ENCODE data around the gene SLC35E4.

The SLC35E4 gene

DNA sequence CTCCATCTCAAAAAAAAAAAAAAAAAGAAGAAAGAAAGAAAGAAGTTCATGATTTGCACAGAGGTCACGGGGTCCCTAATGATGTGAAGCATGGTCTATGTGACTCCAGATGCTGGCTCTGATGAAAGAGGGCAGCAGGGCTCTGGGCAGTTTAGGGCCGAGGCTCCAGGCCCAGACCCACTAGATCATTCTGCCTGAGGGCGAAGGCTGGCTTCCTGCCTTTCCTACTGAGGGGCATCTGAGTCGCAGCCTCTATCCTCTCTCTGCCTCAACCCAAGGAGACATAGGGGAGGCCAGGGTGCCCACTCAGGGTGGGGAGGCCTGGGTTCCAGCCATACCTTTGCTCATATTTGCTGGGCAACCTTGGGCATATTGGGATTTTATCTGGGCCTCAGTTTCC, 4.8 kb downstream of the SLC35E4 start:
- H3K4me3 Mint-ChIP-seq, result no peak overlapping the region
- H3K36me3 Mint-ChIP-seq (ENCODE audit: low read depth), result peaks cover 4% of the 10 kb centered on the region
- H3K27ac Mint-ChIP-seq, result no peak overlapping the region
- peaks cover 17% of the 10 kb centered on the region for H3K4me1 Mint-ChIP-seq
- no peak for TF ChIP-seq CTCF (IDR thresholded peaks at IDR 0.05; ENCODE audit: unreplicated experiment in 3 of 3)
- H3K9me3 Mint-ChIP-seq, result no peaks in the 10 kb centered on the region
- H3K27me3 Mint-ChIP-seq (ENCODE audit: low read depth), result peaks cover 9% of the 10 kb centered on the region

- H3K4me3 Mint-ChIP-seq, result no peak overlapping the region
- no peak for TF ChIP-seq CTCF (IDR thresholded peaks at IDR 0.05; ENCODE audit: unreplicated experiment in 3 of 3)
- H3K36me3 Mint-ChIP-seq (ENCODE audit: low read depth), result peaks cover 4% of the 10 kb centered on the region
- H3K27ac Mint-ChIP-seq, result no peak overlapping the region
- no peaks in the 10 kb centered on the region for H3K9me3 Mint-ChIP-seq
- peaks cover 9% of the 10 kb centered on the region for H3K27me3 Mint-ChIP-seq (ENCODE audit: low read depth)
- peaks cover 15% of the 10 kb centered on the region for H3K4me1 Mint-ChIP-seq
Measured at GRCh38 chr22:30640839-30641430, 5.4 kb downstream of the SLC35E4 start.

GRCh38 chr22:30643055-30643875, 7.7 kb downstream of the SLC35E4 start:
- H3K27ac Mint-ChIP-seq, result no peak overlapping the region
- no peak overlapping the region for H3K4me3 Mint-ChIP-seq
- H3K36me3 Mint-ChIP-seq (ENCODE audit: low read depth), result peaks cover 4% of the 10 kb centered on the region
- no peaks in the 10 kb centered on the region for H3K9me3 Mint-ChIP-seq
- peaks cover 9% of the 10 kb centered on the region for H3K27me3 Mint-ChIP-seq (ENCODE audit: low read depth)
- TF ChIP-seq CTCF (IDR thresholded peaks at IDR 0.05; ENCODE audit: unreplicated experiment in 3 of 3), result no peak
- peaks cover 7% of the 10 kb centered on the region for H3K4me1 Mint-ChIP-seq

- peaks cover 9% of the 10 kb centered on the region for H3K27me3 Mint-ChIP-seq (ENCODE audit: low read depth)
- no peak for TF ChIP-seq CTCF (IDR thresholded peaks at IDR 0.05; ENCODE audit: unreplicated experiment in 3 of 3)
Measured at GRCh38 chr22:30646518-30647160, 11.1 kb downstream of the SLC35E4 start.

GRCh38 chr22:30647536-30647935, 12.0 kb downstream of the SLC35E4 start:
- Mint-ChIP-seq H3K27me3 (ENCODE audit: low read depth) (peaks cover 10% of the 10 kb centered on the region), H3K4me1 (peaks cover 7% of the 10 kb centered on the region)

More at GRCh38 chr22:30646518-30647160, 11.1 kb downstream of the SLC35E4 start:
- Mint-ChIP-seq H3K9me3 (no peaks in the 10 kb centered on the region), H3K27ac (no peak overlapping the region), H3K4me1 (peaks cover 7% of the 10 kb centered on the region), H3K4me3 (no peak overlapping the region), H3K36me3 (ENCODE audit: low read depth) (no peaks in the 10 kb centered on the region)

More at GRCh38 chr22:30647536-30647935, 12.0 kb downstream of the SLC35E4 start:
- H3K27ac Mint-ChIP-seq, result no peak overlapping the region
- H3K9me3 Mint-ChIP-seq, result no peaks in the 10 kb centered on the region
- H3K4me3 Mint-ChIP-seq, result no peak overlapping the region
- no peaks in the 10 kb centered on the region for H3K36me3 Mint-ChIP-seq (ENCODE audit: low read depth)
- TF ChIP-seq CTCF (IDR thresholded peaks at IDR 0.05; ENCODE audit: unreplicated experiment in 3 of 3), result no peak

Data from nephron (organoid).